Activated T-cell treated with anti-CD3 and anti-CD28 coated beads, Interleukin-2, amount 50 U/mL, for 4 hours (primary cell): ENCODE data around the gene HP1BP3. TPM values are rescaled to one million over a fixed set of nuclear protein-coding genes. Genes with fewer than 3 reads are reported as not detected.

Experiments
- ATAC-seq, 2 donors: fragments of 200-7000 bp; cut with Tn5 transposase; one replicate each; pipeline ENCODE4 v1.10.0; 2021
- DNase-seq: peaks from one replicate; pipeline ENCODE4 v3.0.0-alpha.2; 2020
- H3K27me3 Mint-ChIP-seq: one replicate; pipeline ENCODE4 v1.8.0; 2021; ENCODE audit warnings: low read depth, mixed read lengths
- H3K36me3 Mint-ChIP-seq: one replicate; pipeline ENCODE4 v1.8.0; 2022; ENCODE audit warnings: mixed read lengths; ENCODE audit not compliant: insufficient read depth
- H3K4me1 Mint-ChIP-seq: one replicate; pipeline ENCODE4 v1.8.0; 2021; ENCODE audit warnings: low read depth, mixed read lengths
- H3K4me3 Mint-ChIP-seq: one replicate; pipeline ENCODE4 v1.8.0; 2021; ENCODE audit warnings: mild to moderate bottlenecking, moderate library complexity, mixed read lengths
- H3K9me3 Mint-ChIP-seq: one replicate; pipeline ENCODE4 v1.8.0; 2021; ENCODE audit warnings: mixed read lengths
- total RNA-seq, 3 donors: library from RNA; stranded (reverse); gene quantifications; one replicate each; pipeline ENCODE4 v1.2.1, GENCODE V29; 2021

HP1BP3 gene
- total RNA-seq, 3 donors from 2014 or later, result 102 to 116 (median 107) TPM

GRCh38 chr1:20717452-20718342 is 69.4 kb downstream of the HP1BP3 start, which contains the start of gene KIF17:
Gene KIF17 (minus strand): TSS chr1:20718007. CDS start chr1:20717706, 301 bp downstream.
- Mint-ChIP-seq H3K4me3 (peak within 1 kb of the TSS; percentile 65), H3K27me3 (peaks cover 20% of the 10 kb centered on the region), H3K36me3 (no peaks in the 10 kb centered on the region), H3K4me1 (peaks cover 9% of the 10 kb centered on the region), H3K9me3 (no peaks in the 10 kb centered on the region)
- peak; percentile 54 for DNase-seq
- ATAC-seq, result peak; percentile 84

DNA sequence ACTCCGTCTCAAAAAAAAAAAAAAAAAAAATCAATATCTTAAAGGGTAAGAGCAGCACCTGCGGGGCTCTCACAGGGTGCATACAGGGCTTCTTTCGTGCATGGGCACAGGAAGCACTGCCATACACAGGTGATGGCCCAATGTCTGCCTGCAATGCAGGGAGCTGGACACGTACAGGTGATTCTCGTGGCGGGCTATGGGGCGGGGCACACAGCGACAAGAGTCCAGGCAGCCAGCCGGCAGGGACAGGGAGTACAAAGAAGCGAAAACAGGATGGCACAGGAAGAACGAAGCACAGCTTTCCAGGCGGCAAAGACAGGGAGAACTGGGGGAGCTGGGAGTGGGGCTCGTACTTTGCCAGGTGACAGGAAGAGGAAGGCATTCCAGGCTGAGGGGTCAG is 70.9 kb downstream of the HP1BP3 start:
- Mint-ChIP-seq H3K36me3 (no peaks in the 10 kb centered on the region), H3K4me1 (peaks cover 9% of the 10 kb centered on the region), H3K9me3 (no peaks in the 10 kb centered on the region), H3K4me3 (peak overlapping the region; percentile 56), H3K27me3 (peaks cover 20% of the 10 kb centered on the region)
- ATAC-seq, result no peak
- DNase-seq, result no peak

DNA sequence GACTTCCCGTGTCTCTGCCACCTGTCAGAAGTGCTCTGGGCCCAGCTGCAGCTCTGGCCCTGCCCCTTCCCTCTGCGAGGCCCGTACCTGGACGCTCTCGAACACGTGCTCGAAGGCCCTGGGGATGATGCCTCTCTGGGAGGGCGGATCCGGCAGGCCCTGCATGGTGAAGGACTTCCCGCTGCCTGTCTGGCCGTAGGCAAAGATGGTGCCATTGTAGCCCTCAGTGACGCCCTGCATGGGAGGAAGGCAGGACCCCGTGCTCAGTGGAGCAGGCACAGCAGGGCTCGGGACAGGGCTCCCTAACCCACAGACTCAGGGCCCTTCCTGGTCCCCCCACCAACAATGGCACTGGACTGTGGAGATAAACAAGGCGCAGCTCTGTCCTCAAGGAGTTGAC is 71.7 kb downstream of the HP1BP3 start:
- no peak overlapping the region for H3K4me3 Mint-ChIP-seq
- peaks cover 9% of the 10 kb centered on the region for H3K4me1 Mint-ChIP-seq
- no peaks in the 10 kb centered on the region for H3K9me3 Mint-ChIP-seq
- peaks cover 20% of the 10 kb centered on the region for H3K27me3 Mint-ChIP-seq
- DNase-seq, result no peak
- no peaks in the 10 kb centered on the region for H3K36me3 Mint-ChIP-seq
- ATAC-seq, result no peak

GRCh38 chr1:20713440-20713839 is 73.7 kb downstream of the HP1BP3 start:
- H3K27me3 Mint-ChIP-seq, result peaks cover 26% of the 10 kb centered on the region
- DNase-seq (no peak), ATAC-seq (no peak)
- no peak overlapping the region for H3K4me3 Mint-ChIP-seq
- H3K36me3 Mint-ChIP-seq, result no peaks in the 10 kb centered on the region
- H3K4me1 Mint-ChIP-seq, result peaks cover 9% of the 10 kb centered on the region
- H3K9me3 Mint-ChIP-seq, result no peaks in the 10 kb centered on the region

DNA sequence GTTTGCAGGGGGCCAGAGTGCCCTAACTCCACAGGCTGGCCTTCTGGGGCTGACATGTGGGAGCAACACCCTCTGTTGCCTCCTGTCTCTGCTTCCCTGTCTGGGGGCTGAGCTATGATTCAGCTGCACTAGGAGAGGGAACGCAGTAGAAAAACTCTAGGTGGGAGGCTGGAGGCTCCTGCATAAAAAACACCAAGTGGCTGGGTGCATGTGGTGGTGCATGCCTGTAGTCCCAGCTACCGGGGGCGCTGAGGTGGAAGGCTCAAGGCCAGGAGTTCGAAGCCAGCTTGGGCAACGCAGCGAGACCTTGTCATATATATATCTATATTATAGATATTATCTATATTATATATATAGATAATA is 74.9 kb downstream of the HP1BP3 start:
- peaks cover 26% of the 10 kb centered on the region for H3K27me3 Mint-ChIP-seq
- peaks cover 6% of the 10 kb centered on the region for H3K4me1 Mint-ChIP-seq

DNA sequence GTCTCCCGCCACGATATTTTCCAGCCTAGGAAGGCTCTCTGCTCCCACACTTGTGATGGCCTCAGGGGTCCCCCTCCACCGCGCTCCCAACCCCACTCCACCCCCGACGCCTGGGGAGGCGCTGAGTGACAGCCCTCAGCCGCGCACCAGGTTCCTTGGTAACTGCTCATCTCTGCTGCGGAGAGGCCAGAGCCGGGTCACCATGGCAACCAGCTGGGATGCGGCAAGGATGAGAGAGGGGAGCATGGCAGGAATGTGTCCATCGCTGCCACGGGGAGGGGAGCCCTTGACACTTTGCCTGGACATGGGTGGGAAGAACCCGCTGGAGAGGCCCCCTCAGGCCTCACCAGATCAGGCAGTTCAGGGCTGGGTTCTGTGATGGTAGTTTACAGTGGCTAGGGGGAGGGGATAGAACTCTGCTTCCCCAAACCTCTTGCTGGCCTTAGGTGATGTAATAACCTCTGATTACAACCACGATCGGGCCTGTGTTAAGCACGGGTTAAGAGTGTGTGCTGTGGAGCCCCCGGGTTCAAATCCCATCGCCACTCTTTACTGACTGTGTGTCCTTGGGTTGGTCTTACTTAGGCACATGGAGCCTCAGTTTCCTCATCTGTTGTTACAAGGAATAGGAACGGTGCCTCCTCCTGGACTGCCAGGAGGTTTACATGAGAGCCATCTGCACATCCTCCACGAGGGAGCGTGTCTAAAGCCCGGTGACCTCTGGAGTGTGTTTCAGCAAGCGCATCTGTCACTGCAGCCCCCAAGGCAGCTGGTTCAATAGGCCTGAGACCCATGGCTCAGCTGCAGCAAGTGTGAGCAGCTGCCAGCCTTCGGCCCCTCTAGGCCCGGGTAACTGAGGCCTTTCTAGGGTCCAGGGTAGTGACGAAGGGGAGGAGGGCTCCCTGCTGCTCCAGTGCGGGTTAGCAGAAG is 75.6 kb downstream of the HP1BP3 start:
- ATAC-seq (no peak), DNase-seq (no peak)
- H3K4me3 Mint-ChIP-seq, result no peak overlapping the region
- no peaks in the 10 kb centered on the region for H3K36me3 Mint-ChIP-seq
- H3K27me3 Mint-ChIP-seq, result peaks cover 21% of the 10 kb centered on the region
- H3K4me1 Mint-ChIP-seq, result peaks cover 2% of the 10 kb centered on the region
- H3K9me3 Mint-ChIP-seq, result no peaks in the 10 kb centered on the region

More for the DNA sequence above, 74.9 kb downstream of the HP1BP3 start:
- no peaks in the 10 kb centered on the region for H3K9me3 Mint-ChIP-seq
- no peaks in the 10 kb centered on the region for H3K36me3 Mint-ChIP-seq
- no peak overlapping the region for H3K4me3 Mint-ChIP-seq
- ATAC-seq (no peak), DNase-seq (no peak)

GRCh38 chr1:20710469-20711284 is 76.4 kb downstream of the HP1BP3 start:
- DNase-seq (no peak), ATAC-seq (no peak)
- Mint-ChIP-seq H3K9me3 (no peaks in the 10 kb centered on the region), H3K4me3 (no peak overlapping the region), H3K4me1 (no peaks in the 10 kb centered on the region), H3K36me3 (no peaks in the 10 kb centered on the region), H3K27me3 (peaks cover 14% of the 10 kb centered on the region)

DNA sequence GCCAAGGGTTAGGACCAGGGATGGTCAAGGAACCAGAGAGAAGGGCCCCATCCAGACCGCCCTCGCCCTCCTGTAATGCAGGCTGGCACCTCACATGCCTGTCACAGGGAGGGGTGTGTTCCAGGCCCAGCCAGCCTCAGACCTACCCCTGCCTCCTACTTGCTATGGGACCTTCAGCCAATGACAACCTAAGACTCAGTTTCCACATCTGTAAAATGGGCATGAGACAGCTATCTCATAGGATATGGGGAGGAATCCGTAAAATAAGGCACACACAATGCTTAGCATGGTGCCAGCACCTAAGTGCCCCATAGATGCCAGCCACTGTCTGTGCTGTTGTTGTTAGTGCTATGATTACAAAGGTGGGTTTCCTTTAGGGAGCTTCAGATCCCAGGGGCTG is 77.2 kb downstream of the HP1BP3 start:
- Mint-ChIP-seq H3K9me3 (no peaks in the 10 kb centered on the region), H3K27me3 (peaks cover 10% of the 10 kb centered on the region), H3K36me3 (no peaks in the 10 kb centered on the region), H3K4me1 (no peaks in the 10 kb centered on the region), H3K4me3 (no peak overlapping the region)
- DNase-seq, result no peak
- no peak for ATAC-seq

DNA sequence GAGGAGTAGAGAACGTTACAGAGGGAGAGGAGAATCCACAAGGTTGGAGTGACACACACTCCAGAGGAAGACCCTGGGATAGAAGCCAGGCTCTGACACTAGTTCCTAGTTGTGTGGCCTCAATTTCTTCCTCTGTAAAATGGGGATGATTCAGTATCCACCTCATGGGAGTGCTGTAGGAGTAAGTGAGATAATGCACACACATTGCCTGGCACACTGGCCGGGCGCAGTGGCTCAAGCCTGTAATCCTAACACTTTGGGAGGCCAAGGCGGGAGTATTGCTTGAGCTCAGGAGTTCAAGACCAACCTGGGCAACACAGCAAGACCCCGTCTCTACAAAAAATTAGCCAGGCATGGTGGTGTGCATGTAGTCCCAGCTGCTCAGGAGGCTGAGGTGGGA is 78.2 kb downstream of the HP1BP3 start:
- peaks cover 9% of the 10 kb centered on the region for H3K27me3 Mint-ChIP-seq
- DNase-seq, result no peak
- H3K4me3 Mint-ChIP-seq, result no peak overlapping the region
- H3K9me3 Mint-ChIP-seq, result no peaks in the 10 kb centered on the region
- no peak for ATAC-seq
- H3K4me1 Mint-ChIP-seq, result no peaks in the 10 kb centered on the region
- H3K36me3 Mint-ChIP-seq, result no peaks in the 10 kb centered on the region

GRCh38 chr1:20708057-20708456 is 79.0 kb downstream of the HP1BP3 start:
- H3K36me3 Mint-ChIP-seq, result no peaks in the 10 kb centered on the region

GRCh38 chr1:20706841-20707240 is 80.3 kb downstream of the HP1BP3 start:
- DNase-seq (no peak), ATAC-seq (no peak)
- Mint-ChIP-seq H3K9me3 (no peaks in the 10 kb centered on the region), H3K36me3 (no peaks in the 10 kb centered on the region), H3K4me1 (no peaks in the 10 kb centered on the region), H3K4me3 (no peak overlapping the region), H3K27me3 (peaks cover 9% of the 10 kb centered on the region)

More at GRCh38 chr1:20708057-20708456, 79.0 kb downstream of the HP1BP3 start:
- peaks cover 9% of the 10 kb centered on the region for H3K27me3 Mint-ChIP-seq
- no peaks in the 10 kb centered on the region for H3K9me3 Mint-ChIP-seq
- no peaks in the 10 kb centered on the region for H3K4me1 Mint-ChIP-seq
- no peak for DNase-seq
- no peak for ATAC-seq
- H3K4me3 Mint-ChIP-seq, result no peak overlapping the region

DNA sequence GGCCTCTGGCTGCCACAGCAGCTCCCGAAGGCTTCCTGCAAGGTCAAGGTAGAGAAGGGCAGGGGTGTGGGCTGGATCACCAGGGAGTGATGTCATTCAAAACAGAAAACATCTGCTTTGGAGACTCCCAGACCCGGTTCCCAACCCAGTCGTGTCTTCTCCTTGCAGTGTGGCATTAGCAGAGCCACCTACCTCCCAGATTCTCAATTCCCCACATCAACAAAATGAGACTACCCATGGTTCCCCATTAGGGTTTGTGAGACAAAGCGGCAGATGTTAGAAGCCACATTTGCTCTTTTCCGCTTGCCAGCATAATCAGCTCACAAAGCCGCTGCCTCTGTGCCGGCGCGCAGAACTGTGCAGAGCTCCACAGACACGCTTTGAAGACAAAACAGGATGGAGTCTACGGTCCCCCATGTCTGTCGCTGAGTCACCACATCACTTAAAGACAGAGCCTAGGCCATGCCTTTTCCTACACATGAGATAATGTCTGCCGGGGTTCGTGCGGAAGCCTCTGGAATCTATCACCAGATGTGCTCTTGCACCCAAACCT is 81.8 kb downstream of the HP1BP3 start:
- no peaks in the 10 kb centered on the region for H3K36me3 Mint-ChIP-seq
- H3K4me1 Mint-ChIP-seq, result no peaks in the 10 kb centered on the region
- no peaks in the 10 kb centered on the region for H3K9me3 Mint-ChIP-seq
- H3K4me3 Mint-ChIP-seq, result no peak overlapping the region
- no peak for ATAC-seq
- H3K27me3 Mint-ChIP-seq, result peaks cover 8% of the 10 kb centered on the region
- DNase-seq, result no peak

- ATAC-seq (no peak), DNase-seq (no peak)
- H3K27me3 Mint-ChIP-seq, result peaks cover 3% of the 10 kb centered on the region
- H3K4me1 Mint-ChIP-seq, result no peaks in the 10 kb centered on the region
- H3K9me3 Mint-ChIP-seq, result no peaks in the 10 kb centered on the region
- no peaks in the 10 kb centered on the region for H3K36me3 Mint-ChIP-seq
- no peak overlapping the region for H3K4me3 Mint-ChIP-seq
These were observed 82.5 kb downstream of the HP1BP3 start for GRCh38 chr1:20704390-20705202.
